ENCODE results near the gene PRKAR1B.

Gene PRKAR1B

DNA sequence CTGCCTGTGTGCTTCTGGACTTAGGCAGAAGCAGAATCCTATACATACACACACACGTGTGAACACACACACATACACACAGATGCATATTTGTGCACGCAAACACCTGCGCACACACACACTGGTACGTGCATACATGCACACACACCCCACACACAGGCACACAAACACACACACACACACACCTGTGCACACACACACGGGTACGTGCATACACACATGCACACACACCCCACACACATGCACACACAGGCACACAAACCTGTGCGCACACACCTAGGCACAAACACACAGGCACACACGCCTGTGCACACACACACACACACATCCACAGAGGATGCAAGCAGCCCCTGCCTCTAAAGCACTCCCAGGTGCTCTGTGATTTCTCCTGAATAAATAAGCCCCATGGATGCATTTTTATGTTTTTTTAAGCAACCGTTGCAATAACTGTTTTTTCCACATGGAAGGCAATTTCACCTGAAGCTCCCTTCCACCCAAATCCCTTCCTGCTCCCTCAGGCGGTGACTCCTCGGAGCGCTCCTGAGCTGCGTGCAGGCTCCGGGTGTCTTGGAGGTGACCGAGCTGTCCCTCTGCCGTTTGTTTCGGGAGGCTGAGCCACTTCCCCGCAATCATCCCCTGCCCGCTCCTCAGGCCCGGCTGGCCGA, 166.0 kb downstream of the PRKAR1B start:
- ChIA-PET CTCF (no interaction called here), POLR2A (no interaction called here)
- TF ChIP-seq, protein P1, sequence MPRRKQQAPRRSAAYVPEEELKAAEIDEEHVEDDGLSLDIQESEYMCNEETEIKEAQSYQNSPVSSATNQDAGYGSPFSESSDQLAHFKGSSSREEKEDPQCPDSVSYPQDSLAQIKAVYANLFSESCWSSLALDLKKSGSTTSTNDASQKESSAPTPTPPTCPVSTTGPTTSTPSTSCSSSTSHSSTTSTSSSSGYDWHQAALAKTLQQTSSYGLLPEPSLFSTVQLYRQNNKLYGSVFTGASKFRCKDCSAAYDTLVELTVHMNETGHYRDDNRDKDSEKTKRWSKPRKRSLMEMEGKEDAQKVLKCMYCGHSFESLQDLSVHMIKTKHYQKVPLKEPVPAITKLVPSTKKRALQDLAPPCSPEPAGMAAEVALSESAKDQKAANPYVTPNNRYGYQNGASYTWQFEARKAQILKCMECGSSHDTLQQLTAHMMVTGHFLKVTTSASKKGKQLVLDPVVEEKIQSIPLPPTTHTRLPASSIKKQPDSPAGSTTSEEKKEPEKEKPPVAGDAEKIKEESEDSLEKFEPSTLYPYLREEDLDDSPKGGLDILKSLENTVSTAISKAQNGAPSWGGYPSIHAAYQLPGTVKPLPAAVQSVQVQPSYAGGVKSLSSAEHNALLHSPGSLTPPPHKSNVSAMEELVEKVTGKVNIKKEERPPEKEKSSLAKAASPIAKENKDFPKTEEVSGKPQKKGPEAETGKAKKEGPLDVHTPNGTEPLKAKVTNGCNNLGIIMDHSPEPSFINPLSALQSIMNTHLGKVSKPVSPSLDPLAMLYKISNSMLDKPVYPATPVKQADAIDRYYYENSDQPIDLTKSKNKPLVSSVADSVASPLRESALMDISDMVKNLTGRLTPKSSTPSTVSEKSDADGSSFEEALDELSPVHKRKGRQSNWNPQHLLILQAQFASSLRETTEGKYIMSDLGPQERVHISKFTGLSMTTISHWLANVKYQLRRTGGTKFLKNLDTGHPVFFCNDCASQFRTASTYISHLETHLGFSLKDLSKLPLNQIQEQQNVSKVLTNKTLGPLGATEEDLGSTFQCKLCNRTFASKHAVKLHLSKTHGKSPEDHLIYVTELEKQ (tag by site-specific recombination; IDR thresholded peaks at IDR 0.05; ENCODE audit: borderline replicate concordance): no peak
- TF ChIP-seq SALL2 (tag by site-specific recombination; IDR thresholded peaks at IDR 0.05; ENCODE audit: borderline replicate concordance): no peak
- TF ChIP-seq, protein P2, sequence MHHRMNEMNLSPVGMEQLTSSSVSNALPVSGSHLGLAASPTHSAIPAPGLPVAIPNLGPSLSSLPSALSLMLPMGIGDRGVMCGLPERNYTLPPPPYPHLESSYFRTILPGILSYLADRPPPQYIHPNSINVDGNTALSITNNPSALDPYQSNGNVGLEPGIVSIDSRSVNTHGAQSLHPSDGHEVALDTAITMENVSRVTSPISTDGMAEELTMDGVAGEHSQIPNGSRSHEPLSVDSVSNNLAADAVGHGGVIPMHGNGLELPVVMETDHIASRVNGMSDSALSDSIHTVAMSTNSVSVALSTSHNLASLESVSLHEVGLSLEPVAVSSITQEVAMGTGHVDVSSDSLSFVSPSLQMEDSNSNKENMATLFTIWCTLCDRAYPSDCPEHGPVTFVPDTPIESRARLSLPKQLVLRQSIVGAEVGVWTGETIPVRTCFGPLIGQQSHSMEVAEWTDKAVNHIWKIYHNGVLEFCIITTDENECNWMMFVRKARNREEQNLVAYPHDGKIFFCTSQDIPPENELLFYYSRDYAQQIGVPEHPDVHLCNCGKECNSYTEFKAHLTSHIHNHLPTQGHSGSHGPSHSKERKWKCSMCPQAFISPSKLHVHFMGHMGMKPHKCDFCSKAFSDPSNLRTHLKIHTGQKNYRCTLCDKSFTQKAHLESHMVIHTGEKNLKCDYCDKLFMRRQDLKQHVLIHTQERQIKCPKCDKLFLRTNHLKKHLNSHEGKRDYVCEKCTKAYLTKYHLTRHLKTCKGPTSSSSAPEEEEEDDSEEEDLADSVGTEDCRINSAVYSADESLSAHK (tag by site-specific recombination; IDR thresholded peaks at IDR 0.05): no peak
- no peak for TF ChIP-seq ZNF560 (tag by site-specific recombination; IDR thresholded peaks at IDR 0.05; ENCODE audit: borderline replicate concordance)
- TF ChIP-seq, protein P3, sequence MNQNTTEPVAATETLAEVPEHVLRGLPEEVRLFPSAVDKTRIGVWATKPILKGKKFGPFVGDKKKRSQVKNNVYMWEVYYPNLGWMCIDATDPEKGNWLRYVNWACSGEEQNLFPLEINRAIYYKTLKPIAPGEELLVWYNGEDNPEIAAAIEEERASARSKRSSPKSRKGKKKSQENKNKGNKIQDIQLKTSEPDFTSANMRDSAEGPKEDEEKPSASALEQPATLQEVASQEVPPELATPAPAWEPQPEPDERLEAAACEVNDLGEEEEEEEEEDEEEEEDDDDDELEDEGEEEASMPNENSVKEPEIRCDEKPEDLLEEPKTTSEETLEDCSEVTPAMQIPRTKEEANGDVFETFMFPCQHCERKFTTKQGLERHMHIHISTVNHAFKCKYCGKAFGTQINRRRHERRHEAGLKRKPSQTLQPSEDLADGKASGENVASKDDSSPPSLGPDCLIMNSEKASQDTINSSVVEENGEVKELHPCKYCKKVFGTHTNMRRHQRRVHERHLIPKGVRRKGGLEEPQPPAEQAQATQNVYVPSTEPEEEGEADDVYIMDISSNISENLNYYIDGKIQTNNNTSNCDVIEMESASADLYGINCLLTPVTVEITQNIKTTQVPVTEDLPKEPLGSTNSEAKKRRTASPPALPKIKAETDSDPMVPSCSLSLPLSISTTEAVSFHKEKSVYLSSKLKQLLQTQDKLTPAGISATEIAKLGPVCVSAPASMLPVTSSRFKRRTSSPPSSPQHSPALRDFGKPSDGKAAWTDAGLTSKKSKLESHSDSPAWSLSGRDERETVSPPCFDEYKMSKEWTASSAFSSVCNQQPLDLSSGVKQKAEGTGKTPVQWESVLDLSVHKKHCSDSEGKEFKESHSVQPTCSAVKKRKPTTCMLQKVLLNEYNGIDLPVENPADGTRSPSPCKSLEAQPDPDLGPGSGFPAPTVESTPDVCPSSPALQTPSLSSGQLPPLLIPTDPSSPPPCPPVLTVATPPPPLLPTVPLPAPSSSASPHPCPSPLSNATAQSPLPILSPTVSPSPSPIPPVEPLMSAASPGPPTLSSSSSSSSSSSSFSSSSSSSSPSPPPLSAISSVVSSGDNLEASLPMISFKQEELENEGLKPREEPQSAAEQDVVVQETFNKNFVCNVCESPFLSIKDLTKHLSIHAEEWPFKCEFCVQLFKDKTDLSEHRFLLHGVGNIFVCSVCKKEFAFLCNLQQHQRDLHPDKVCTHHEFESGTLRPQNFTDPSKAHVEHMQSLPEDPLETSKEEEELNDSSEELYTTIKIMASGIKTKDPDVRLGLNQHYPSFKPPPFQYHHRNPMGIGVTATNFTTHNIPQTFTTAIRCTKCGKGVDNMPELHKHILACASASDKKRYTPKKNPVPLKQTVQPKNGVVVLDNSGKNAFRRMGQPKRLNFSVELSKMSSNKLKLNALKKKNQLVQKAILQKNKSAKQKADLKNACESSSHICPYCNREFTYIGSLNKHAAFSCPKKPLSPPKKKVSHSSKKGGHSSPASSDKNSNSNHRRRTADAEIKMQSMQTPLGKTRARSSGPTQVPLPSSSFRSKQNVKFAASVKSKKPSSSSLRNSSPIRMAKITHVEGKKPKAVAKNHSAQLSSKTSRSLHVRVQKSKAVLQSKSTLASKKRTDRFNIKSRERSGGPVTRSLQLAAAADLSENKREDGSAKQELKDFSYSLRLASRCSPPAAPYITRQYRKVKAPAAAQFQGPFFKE (tag by site-specific recombination; IDR thresholded peaks at IDR 0.05; ENCODE audit: borderline replicate concordance): no peak
- TF ChIP-seq, protein P4, sequence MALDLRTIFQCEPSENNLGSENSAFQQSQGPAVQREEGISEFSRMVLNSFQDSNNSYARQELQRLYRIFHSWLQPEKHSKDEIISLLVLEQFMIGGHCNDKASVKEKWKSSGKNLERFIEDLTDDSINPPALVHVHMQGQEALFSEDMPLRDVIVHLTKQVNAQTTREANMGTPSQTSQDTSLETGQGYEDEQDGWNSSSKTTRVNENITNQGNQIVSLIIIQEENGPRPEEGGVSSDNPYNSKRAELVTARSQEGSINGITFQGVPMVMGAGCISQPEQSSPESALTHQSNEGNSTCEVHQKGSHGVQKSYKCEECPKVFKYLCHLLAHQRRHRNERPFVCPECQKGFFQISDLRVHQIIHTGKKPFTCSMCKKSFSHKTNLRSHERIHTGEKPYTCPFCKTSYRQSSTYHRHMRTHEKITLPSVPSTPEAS (tag by site-specific recombination; IDR thresholded peaks at IDR 0.05): peak; percentile 81
- no peak for TF ChIP-seq ZNF701 (tag by site-specific recombination; IDR thresholded peaks at IDR 0.05)
- no peak for TF ChIP-seq SP7 (tag by site-specific recombination; IDR thresholded peaks at IDR 0.05)
- no peak for TF ChIP-seq HOXC10 (CRISPR knock-in tag; IDR thresholded peaks at IDR 0.05)
- no peaks in the 10 kb centered on the region for H3K36me3 ChIP-seq (ENCODE audit: control insufficient read depth in 2 of 2, insufficient read depth in 1 of 2, low read length in 2 of 2)
- H3K4me1 ChIP-seq (ENCODE audit: control insufficient read depth, insufficient read depth, low read length): no peaks in the 10 kb centered on the region
- no peak overlapping the region for H3K4me3 ChIP-seq (ENCODE audit: low read depth, low read length)
- no peak overlapping the region for H3K27ac ChIP-seq (ENCODE audit: extremely low read depth, low read depth, low read length)
- no peaks in the 10 kb centered on the region for H3K9me3 ChIP-seq (ENCODE audit: control insufficient read depth, insufficient read depth, low read depth, low read length)

DNA sequence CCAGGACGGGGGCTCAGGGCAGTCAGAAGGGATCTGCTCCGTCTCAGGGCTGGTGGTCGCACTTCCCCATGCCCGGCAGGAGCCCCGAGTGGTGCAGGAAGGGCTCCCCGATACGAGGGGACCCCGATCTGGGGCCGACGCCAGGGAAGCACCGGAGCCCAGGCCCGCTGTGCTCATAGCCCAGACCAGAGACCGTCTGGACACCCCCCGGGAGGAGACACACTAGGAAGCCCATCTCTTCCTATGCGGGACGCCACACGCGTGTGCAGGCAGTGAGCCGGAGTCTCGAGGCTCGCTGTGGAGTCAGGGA, 167.7 kb downstream of the PRKAR1B start:
- ChIA-PET POLR2A (no interaction called here), CTCF (no interaction called here)
- no peak overlapping the region for H3K4me3 ChIP-seq (ENCODE audit: low read depth, low read length)
- no peaks in the 10 kb centered on the region for H3K36me3 ChIP-seq (ENCODE audit: control insufficient read depth in 2 of 2, insufficient read depth in 1 of 2, low read length in 2 of 2)
- H3K9me3 ChIP-seq (ENCODE audit: control insufficient read depth, insufficient read depth, low read depth, low read length): no peaks in the 10 kb centered on the region
- H3K27ac ChIP-seq (ENCODE audit: extremely low read depth, low read depth, low read length): no peak overlapping the region
- H3K4me1 ChIP-seq (ENCODE audit: control insufficient read depth, insufficient read depth, low read length): no peaks in the 10 kb centered on the region
- TF ChIP-seq, protein P5, sequence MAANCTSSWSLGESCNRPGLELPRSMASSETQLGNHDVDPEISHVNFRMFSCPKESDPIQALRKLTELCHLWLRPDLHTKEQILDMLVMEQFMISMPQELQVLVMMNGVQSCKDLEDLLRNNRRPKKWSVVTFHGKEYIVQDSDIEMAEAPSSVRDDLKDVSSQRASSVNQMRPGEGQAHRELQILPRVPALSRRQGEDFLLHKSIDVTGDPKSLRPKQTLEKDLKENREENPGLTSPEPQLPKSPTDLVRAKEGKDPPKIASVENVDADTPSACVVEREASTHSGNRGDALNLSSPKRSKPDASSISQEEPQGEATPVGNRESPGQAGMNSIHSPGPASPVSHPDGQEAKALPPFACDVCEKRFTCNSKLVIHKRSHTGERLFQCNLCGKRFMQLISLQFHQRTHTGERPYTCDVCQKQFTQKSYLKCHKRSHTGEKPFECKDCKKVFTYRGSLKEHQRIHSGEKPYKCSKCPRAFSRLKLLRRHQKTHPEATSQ (tag by site-specific recombination; IDR thresholded peaks at IDR 0.05): no peak
- TF ChIP-seq ZNF155 (tag by site-specific recombination; IDR thresholded peaks at IDR 0.05) (no peak), ZNF211 (tag by site-specific recombination; IDR thresholded peaks at IDR 0.05; ENCODE audit: low read depth) (no peak)
- TF ChIP-seq, protein P6, sequence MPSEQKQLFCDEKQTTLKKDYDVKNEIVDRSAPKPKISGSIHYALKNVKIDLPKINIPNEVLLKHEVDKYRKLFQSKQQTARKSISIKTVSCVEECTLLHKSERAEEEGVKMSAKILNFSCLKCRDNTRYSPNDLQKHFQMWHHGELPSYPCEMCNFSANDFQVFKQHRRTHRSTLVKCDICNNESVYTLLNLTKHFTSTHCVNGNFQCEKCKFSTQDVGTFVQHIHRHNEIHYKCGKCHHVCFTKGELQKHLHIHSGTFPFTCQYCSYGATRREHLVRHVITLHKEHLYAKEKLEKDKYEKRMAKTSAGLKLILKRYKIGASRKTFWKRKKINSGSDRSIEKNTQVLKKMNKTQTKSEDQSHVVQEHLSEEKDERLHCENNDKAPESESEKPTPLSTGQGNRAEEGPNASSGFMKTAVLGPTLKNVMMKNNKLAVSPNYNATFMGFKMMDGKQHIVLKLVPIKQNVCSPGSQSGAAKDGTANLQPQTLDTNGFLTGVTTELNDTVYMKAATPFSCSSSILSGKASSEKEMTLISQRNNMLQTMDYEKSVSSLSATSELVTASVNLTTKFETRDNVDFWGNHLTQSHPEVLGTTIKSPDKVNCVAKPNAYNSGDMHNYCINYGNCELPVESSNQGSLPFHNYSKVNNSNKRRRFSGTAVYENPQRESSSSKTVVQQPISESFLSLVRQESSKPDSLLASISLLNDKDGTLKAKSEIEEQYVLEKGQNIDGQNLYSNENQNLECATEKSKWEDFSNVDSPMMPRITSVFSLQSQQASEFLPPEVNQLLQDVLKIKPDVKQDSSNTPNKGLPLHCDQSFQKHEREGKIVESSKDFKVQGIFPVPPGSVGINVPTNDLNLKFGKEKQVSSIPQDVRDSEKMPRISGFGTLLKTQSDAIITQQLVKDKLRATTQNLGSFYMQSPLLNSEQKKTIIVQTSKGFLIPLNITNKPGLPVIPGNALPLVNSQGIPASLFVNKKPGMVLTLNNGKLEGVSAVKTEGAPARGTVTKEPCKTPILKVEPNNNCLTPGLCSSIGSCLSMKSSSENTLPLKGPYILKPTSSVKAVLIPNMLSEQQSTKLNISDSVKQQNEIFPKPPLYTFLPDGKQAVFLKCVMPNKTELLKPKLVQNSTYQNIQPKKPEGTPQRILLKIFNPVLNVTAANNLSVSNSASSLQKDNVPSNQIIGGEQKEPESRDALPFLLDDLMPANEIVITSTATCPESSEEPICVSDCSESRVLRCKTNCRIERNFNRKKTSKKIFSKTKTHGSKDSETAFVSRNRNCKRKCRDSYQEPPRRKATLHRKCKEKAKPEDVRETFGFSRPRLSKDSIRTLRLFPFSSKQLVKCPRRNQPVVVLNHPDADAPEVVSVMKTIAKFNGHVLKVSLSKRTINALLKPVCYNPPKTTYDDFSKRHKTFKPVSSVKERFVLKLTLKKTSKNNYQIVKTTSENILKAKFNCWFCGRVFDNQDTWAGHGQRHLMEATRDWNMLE (tag by site-specific recombination; conservative IDR thresholded peaks at IDR 0.05; ENCODE audit: low read depth): no peak
